CD4-positive, alpha-beta T cell treated with Interleukin-21 for 1 hour (primary cell): ENCODE results near the gene MGLL.

ENCODE experiments used
- DNase-seq: peaks from one replicate; pipeline ENCODE4 v3.0.0-alpha.2; 2020

MGLL gene

DNA sequence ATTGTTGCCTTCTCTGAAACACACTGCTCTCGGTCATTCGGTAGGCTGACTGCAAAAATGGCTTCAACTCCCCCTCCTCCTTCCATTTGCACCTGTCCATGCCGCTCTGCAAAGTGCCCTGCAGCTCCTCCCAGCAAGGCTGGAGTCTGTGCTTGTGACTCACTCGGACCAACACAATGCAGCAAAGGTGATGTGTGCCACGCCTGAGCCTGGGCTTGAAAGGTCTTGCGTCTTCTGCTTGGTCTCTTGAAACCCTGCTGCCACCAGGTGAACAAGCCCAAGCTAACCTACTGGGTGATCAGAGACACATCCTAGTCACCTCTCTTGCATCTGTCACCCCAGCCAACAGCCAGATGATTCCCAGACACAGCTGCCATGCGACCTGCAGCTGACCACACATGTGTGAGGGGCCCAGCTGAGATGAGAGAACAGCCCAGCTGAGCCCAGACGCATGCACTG lies 71.1 kb downstream of the MGLL start:
- no peak for DNase-seq

DNA sequence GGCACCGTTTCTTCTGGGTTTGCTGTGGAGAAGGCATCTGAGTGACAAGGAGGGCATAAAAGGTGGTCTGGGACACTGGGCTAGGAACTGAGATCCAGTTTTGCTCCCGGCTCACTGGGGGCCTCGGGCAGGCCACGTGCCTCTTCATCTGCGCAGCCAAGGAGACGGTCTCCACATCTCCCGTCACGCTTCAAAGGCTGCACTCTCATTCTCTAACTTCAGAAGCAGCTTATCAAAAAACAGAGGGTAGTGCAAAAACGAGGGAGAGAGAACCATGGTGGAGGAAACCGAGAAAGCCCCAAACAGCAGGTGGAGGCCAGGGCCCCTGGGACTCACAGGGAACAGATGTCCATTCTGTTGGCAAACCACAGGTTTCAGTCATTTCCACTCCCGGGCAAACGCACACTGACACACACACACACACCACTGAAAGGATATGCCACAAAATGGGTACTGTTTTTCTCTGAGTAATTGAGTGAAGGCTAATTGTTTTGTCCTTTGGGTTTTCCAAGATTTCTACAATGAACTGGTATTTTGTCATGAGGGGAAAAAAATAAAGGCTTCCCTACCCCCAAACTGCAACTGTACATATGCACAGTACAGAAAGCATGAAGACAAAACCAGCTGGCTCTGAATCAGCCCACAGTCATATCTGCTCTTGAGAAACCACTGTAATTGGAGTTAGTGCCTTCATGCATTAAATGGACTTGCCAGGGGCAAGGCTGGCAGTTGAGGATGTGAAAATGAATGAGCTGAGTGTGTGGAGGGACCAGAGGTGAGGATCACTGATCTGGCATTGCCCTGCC lies 71.9 kb downstream of the MGLL start:
- DNase-seq: no peak

DNA sequence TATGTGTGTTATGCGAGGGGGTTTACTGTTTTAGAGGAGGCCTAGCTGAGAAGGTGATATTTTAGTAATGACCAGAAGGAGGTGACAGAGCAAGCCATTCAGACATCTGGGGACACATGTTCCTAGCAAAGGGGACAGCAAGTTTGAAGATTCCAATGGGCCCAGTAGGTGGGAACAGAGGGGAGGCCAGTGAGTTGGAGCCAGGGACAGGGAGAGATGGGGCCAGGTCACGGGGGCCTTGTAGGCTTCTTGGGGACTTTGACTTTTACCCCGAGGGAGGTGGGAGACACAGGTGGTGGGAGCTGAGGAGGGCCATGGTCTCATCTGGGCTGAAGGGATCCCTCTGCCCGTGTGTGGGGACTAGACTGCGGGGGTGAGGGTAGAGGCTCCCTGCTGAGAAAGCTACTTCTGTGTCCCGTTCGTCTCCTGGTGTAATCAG lies 72.5 kb downstream of the MGLL start:
- DNase-seq: no peak

DNA sequence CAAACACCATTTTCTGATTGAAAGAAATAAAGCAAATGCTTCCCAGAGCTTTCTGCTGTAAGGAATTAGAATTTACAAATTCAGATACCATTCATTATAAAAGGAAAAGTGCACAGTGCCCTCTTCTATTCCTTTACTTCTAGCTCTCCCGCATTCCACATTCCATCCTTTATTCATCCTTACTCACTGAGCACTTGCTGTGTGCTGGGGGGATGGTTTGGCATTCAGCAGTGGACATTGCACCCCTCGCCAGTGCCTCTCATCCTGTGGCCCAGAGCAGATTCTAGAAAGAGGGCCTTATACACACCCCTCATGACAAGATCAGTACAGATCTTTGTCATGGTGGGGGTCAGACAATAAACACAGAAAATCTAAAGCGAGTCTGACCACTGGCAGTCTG lies 73.0 kb downstream of the MGLL start:
- no peak for DNase-seq

DNA sequence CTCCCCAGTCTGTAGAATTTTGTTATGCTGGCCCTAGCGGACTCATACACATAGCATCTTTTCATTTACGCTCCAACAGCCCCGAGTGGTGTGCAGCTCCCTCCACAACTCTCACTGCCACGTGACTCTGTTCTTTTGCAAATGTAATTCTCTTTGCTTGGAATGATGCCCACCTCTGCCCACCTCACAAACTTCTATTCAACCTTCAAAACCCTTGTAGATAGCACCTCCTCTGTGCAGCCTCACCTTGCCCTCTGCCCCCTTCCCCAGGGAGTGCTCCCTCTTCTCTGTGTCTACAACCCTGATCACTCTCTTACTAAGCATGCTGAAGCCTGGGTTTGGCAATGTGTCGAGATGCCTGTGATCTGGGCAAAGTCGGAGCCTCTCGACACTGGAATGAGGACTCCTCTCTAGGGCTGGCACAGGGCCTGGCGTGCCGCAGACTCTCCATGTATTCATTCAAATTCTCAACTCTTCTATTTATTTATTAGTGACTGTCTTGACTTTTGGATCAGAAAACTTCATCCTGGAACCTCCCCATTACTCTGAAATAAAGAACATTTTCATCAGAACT lies 73.5 kb downstream of the MGLL start:
- DNase-seq: no peak

DNA sequence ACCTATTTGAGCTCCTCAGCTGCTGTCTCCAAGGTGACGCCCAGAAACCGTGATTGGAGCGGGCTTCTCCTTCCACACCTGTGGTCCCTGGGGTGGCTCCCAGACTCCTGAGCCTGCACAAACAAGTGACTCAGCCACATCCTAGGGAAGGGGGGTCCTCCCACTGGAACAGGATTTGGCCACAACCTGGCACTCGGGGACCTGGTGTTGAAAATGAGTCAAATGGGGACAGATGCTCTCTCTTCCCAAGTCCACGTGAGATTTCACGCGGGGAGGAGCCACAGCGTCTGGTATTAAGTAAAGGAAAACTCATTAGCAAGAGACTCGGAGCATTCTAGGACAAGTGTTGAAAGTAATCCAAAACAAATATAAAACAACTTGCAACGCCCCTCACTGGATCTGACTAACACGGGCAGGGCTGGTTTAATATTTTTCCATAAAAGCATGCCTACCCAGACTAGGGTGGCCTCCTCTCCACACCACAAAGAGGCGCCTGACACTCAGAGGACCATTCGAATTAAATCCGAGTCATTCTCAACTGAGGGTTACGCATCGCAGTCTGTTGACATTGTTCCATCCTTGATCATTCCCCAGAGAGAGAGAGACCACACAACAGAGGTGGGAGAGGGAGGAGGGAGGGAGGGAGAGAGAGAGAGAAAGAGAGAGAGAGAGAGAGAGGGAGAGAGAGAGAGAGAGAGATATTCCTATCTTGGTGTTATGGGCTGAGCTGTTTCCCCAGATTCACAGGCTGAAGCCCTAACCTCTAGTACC lies 74.4 kb downstream of the MGLL start:
- DNase-seq: no peak

DNA sequence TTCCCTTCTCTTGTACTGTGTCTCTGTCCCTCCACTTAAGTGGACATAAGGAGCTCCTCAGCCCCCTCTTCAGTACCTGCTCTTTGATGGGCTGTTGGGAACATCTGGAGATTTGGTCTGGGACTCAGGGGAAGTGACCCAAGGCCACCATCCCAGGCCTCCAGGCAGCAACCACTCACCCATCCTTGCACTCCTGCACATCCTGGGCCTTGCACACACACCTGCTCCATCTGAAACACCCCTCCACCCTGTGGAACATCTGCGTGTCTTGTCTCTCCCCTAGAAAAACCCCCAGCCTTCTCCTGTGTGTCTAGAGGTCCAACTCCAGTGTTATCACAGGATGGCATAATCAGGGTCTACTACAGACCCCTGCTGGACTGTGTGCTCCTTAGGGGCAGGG lies 75.2 kb downstream of the MGLL start:
- DNase-seq: no peak

DNA sequence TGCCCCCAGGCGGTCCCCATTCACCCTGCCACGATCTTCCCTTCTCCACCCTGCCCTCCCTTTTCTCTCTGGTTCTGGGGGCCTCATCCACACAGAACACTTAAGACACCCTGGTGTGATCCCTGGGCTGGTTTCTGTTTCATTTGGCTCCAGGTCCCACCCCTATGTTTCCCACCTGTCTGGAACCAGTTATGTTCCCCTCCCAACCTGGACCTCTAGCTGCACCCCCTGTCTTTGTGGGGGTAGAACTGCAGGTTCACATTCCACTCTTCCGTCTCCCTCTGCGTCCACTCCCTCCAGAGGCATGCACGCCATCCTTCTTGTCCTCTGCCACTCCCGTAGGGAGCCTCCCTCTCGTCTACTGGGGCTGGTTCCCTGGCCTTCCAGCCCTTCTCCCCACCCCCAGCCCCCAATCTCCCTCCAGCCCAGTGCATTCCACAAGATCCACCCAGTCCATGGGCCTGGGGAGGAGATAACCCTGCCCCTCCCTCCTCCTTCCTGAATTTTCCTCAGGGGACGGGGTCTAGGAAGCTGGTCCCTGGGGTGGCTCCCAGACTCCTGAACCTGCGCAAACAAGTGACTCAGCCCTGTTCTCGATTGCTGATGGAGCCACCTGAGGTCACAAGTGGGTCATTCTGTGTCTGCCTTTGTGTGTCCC lies 75.8 kb downstream of the MGLL start:
- no peak for DNase-seq

DNA sequence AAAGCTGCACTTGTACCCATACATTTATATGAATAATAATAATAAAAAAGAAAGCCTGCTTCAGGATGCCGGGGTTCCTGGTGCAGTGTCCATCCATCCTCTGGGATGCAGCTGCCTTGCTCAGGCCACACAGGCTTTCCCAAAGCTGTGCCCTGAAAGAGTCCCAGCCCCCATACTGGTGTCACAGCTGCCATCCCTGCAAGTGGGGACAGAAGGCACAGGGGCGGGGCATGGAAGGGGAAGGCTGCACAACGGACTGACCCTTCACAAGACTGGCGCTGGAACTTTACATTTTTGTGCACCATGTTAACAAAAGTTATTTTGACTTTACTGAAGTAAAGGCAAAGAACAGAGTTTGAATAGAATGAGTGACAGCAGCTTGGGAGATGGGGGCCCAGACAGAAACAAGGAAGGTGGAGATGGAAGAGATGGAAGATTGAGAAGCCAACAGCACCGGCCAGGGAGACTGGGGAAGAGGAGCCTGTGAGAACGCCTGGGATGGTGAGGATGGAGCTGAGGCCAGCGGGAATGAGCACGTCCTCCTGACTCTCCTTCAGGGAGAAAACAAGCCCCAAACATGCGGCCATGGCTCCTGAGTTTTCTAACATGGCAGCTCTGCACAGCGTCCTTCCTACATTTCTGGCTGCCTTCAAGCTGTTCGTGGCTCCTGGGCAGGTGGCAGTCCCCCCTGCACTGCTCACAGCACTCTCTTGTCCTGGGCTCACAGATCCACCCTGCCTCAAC lies 76.5 kb downstream of the MGLL start:
- DNase-seq: no peak

DNA sequence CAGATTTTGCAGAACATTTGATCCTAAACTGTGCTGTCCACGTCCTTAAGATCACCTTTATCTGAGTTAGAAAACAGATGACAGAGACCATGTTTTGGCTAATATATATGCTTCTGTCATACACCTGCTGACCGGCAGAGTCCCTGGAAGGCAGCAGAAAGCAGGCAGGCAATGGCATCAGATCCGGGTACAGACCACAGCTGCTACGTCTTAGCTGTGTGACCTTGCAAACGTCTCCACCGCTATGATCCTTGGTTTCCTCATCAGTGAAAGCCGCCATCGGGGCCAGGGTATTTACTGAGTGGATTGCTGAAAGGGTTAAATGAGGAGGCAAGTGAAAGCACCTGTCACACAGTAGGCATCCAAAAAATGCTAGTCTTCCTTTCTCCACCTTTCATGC lies 77.4 kb downstream of the MGLL start:
- DNase-seq: no peak

DNA sequence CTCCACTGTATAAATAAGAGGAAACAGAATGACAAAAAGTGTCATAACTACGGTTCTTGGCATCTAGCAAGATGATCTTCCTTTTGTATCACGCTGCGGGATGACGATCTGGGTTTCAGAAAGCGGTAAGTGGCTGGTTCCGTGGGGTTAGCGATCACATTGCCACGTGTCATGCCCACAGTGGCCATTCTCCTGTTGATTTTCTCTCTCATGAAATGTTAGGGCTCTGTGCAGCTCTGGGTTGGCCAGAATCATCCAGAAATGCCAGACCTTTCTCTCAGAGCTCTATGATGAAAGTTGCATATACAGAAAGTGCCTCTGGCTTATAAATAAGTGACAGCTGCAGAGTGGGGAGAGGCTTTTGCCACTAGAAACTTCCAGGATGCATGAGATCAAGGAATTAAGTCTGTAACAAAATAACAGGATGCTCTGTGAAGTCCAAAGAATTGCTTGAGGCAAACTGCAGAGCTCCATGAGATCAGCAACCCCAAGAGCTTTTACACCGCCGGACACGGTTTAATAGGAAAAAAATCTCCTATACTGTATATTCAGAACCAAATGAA lies 78.0 kb downstream of the MGLL start:
- no peak for DNase-seq

DNA sequence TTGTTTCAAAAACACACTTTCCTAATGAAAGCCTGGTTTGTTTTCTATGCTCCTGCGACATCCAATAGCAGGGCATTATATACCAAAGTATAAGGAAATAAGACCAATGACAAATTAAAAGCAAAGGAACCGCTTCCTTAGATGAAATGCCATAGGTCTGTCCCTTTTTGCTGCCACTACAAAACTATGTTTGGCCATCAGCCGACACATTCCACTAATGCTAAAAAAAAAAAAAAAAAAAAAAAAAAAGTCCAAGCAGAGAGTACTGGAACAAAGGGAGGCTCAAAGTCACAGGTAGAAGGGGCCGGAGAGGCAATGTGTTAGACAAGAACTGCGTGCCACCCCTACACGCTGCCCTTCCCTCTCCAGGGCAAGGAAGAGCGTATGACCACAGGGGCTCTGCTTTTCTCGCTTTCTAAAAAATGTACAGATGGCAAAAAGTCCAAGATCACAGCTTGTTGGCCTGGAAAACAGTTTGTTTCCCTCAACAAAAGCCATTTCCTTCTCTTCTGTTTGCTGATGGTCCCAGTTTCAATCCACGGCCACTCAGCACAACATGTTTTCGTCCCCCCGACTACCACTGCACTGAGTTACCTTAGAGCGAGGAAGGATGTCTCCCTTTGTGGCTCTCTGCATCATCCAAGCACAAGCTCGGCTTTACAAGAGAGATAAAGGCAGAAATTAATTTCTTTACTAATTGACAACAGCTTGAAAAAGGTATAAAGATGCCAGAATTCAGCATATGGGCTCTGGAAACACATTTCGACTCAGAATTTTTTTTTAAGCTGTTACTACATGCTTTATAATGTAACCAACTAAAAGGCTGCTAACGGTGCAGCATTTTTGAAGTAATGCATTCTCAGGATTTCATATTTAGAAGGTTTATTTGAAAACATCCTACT lies 78.7 kb downstream of the MGLL start:
- DNase-seq: no peak

DNA sequence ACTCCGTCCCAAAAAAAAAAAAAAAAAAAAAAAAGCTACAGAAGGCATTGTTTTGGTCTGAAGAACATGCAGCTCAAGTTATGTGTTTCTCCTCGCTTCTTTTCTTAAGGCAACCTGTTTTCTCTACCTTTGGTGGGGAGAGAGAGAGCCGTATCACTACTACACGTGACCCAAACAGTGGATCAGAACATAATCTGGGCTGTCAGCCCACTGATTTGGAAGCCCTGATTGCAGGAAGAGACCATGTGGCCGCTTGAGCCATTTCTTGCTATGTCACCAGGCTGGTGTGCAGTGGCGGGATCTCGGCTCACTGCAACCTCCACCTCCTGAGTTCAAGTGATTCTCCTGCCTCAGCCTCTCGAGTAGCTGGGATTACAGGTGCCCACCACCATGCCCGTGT lies 79.7 kb downstream of the MGLL start:
- DNase-seq: no peak

DNA sequence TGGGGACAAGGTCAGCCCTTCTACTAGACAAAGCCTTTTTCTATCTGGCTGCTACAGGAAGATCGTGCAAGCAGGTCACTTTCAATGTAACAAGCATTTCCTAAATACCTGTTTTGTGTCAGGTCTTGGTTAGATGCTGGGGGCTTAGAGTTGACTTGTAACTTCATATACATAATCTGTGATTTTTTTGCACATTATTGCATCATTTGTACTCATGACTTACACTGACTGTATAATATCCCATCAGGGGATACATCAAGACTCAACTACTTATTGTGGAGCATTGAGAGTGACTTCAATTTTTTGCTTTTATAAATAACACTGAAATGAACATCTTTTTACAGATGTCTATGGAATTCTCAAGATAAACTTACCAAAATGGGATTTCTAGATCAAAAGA lies 80.6 kb downstream of the MGLL start:
- DNase-seq: no peak

DNA sequence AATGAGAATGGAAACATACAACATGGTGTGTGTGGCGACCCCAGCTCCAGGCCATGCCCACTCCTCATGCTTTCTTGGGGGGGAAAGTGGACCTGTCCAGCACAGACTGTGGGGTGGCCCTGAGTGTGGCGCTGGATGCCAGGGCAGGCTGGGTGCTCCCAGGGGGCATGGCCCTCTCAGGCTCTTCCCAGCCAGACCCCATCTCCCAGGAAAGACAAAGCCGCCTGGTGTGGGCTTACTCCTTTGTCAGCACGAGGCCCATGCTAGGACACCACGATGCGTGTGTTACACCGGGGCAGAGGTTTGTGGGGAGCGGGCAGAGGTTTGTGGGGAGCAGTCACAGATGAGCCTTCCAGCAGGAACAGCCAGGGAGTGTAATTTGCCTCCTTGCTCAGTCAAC lies 81.1 kb downstream of the MGLL start:
- no peak for DNase-seq

DNA sequence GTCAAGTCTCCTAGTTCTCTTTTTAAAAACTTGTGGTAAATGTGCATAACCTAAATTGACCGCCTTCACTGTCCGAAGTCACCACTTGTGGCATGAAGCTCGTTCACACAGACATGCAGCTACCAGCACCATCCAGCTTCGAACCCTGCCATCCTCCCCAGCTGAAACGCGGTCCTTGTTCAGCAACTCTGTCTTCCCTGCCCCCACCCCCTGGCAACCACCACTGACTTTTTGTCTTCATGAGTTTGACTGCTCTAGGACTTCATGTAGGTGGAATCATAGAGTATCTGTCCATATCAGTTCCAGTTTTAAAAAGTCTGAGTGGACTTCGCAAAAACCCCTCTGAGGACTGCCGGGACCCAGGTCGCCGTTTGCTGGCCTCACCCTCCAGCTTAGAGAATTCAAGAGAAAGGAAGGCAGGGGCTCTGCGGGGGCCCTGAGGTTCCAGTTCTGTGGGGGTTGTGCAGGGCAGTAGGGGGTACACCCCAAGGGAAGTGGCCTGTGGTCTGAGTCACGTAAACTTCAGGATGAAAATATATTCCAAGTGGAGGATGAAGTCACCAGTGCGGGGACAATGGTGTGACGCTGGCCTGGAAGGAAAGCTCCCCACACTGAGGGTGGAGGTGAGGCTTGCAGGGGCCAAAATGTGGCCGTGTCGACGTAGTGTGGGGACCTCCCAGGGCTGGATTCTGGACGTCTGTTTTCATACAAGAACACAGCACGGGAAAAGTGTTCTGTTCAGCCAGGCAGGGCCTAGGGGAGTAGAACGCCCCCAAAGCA lies 82.0 kb downstream of the MGLL start:
- DNase-seq: no peak

DNA sequence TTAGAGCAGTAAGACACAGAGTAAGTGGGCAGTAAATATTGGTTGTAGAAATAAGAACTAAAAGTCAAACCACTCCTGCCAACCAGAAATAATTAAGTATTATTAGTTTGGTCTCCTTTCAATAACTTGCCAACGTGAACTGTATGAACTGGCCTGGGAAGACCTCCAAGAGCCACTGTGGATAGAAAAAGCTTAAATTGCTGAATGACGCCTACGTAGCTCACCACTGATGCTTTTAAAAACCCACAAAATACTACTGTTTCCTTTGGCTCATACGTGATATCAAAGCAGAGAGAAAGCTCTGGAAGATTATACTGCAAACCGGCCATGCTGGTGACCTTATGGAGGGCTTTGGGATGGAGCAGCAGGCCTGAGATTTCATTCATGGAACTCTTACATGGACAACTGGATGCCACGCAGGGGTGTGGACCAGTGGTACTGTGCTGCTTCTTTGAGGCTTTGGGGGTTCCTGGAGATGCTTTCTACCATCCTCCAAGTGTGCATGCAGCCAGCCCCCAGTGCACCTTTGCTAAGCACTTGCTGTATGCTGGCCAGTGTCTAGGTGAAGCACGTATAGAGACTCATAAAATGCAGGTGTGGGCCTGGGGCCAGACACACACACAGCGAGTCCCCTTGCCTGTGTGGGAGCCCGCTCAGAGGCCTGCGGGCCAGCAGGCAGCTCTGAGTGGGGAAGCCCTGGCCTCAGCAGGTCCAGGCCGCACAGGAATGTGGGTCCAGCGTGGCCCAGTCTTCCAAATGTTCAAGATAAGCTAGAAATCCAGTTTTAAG lies 82.8 kb downstream of the MGLL start:
- no peak for DNase-seq

DNA sequence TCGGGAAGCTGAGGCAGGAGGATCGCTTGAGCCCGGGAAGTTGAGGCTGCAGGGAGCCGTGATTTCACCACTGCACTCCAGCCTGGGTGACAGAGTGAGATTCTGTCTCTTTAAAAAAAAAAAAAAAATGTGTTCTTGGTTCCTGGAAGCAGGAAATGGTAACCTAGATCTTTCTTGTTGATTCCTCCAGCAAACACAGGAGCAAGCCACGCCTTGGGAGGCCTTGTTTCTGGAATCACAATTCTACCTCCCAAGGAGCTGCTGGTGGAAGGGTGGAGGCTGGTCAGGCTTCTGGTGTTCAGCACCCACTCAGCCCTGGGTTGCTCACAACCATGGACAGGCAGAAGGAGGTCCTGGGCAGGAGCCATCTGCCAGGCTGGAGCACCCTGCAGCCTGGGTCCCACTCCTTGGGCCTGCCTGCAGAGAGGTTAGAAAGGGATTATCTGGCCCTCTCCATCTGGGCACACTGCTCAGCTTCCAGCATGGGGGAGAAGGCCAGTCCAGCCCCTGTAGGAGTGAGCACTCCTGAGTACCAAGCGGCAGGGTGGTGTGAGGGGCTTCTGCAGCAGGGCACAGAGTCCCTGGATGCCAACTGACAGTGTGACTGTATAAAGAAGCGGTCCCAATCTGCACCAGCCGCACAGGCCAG lies 84.0 kb downstream of the MGLL start:
- DNase-seq: no peak
